Panc1 (cell line): Measurements from ENCODE around the gene CNNM2.

Source experiments
- POLR2AphosphoS5 ChIP-seq: IDR thresholded peaks from 2 replicates; pipeline ENCODE4 v1.6.1; 2012; ENCODE audit warnings: mild to moderate bottlenecking, low read depth, low read length, moderate library complexity
- TF ChIP-seq, protein P1 (sequence below): fragments of 450-650 bp; IDR thresholded peaks from 2 replicates; pipeline ENCODE4 v1.5.1; 2017; ENCODE audit warnings: mild to moderate bottlenecking

DNA sequence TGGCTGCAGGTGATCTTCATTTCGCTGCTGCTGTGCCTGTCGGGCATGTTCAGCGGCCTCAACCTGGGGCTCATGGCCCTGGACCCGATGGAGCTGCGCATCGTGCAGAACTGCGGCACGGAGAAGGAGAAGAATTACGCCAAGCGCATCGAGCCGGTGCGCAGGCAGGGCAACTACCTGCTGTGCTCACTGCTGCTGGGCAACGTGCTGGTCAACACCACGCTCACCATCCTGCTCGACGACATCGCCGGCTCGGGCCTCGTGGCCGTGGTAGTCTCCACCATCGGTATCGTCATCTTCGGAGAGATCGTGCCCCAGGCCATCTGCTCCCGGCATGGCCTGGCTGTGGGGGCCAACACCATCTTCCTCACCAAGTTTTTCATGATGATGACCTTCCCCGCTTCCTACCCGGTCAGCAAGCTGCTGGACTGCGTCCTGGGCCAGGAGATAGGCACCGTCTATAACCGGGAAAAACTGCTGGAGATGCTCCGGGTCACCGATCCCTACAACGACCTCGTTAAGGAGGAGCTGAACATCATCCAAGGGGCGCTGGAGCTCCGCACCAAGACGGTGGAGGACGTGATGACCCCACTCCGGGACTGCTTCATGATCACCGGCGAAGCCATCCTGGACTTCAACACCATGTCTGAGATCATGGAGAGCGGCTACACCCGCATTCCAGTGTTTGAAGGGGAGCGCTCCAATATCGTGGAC, 1.3 kb downstream of the CNNM2 start:
- TF ChIP-seq POLR2AphosphoS5: no peak
- TF ChIP-seq, protein P1, sequence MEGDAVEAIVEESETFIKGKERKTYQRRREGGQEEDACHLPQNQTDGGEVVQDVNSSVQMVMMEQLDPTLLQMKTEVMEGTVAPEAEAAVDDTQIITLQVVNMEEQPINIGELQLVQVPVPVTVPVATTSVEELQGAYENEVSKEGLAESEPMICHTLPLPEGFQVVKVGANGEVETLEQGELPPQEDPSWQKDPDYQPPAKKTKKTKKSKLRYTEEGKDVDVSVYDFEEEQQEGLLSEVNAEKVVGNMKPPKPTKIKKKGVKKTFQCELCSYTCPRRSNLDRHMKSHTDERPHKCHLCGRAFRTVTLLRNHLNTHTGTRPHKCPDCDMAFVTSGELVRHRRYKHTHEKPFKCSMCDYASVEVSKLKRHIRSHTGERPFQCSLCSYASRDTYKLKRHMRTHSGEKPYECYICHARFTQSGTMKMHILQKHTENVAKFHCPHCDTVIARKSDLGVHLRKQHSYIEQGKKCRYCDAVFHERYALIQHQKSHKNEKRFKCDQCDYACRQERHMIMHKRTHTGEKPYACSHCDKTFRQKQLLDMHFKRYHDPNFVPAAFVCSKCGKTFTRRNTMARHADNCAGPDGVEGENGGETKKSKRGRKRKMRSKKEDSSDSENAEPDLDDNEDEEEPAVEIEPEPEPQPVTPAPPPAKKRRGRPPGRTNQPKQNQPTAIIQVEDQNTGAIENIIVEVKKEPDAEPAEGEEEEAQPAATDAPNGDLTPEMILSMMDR: no peak
